ENCODE results near the gene RAD18.

RAD18 gene

DNA sequence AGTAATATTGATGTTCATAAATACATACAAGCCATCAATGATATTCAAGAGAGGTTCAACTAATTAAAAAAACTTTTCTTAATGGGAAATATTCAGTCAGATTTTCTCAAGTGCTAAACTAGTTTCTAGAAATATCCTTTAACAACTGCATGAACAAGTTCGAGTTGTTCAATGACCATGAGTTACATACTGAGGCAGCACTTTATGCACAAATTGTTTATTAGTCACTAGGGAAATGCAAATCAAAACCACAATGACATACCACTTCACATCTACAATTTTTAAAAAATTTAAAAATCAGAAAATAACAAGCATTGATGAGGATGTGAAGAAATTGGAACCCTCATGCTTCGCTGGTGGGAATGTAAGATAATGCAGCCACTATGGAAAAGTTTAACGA lies 62.4 kb downstream of the RAD18 start:
- DNase-seq (ENCODE audit: low spot score in 2 of 2) (no peak), ATAC-seq (no peak)
- Mint-ChIP-seq H3K4me1 (no peaks in the 10 kb centered on the region), H3K36me3 (peaks cover 48% of the 10 kb centered on the region), H3K27ac (no peak overlapping the region), H3K9me3 (no peaks in the 10 kb centered on the region), H3K4me3 (no peak overlapping the region)

DNA sequence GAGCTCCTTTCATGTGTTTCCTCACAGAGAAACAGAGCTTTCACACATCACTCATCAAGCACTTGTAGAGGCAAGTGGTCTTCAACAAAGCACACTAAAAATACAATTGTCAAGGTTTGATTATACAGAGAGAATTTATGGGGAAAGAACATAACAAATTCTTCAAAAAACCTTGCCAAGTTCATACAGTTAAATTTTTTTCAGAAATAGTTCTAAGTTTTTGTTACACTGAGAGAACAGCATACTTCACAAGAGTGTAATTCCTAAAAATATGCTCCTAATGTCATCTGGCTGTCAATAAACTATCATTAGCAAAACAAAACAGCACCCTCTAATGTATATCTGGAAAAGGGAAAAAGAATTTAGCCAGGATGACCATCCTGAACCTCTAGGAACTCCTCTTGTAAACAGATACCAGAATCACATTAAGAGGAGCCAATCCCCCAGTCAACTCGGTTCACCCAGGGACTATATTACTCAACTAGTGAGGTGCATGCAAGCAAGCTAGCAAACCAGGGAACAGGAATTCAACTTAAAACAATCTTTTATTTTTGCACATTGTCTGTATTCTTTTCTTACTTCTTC lies 63.3 kb downstream of the RAD18 start:
- Mint-ChIP-seq H3K4me1 (no peaks in the 10 kb centered on the region), H3K4me3 (no peak overlapping the region), H3K36me3 (peaks cover 57% of the 10 kb centered on the region), H3K9me3 (no peaks in the 10 kb centered on the region), H3K27ac (no peak overlapping the region)
- DNase-seq (ENCODE audit: low spot score in 2 of 2), result no peak
- no peak for ATAC-seq

DNA sequence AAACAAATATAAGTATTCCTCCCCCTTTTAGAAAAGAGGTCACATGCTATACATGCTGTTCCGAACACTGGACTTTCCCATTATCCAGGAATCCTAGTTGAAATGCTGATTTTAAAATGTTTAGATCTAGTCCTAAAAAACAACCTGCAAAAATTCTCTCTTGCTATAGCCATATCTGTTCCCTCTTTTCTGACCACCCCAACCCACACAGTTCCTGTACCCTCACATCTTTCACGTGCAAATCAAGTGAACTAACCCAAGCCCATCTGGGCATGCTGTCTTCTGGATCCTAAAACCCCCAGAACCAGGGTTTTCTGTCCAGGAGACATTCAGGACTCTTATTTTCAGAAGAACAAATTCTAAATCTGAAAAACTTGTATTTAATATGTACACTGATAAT lies 67.4 kb downstream of the RAD18 start:
- Mint-ChIP-seq H3K36me3 (peaks cover 41% of the 10 kb centered on the region), H3K4me1 (no peaks in the 10 kb centered on the region), H3K27ac (no peak overlapping the region), H3K9me3 (no peaks in the 10 kb centered on the region), H3K4me3 (no peak overlapping the region)
- DNase-seq (ENCODE audit: low spot score in 2 of 2) (no peak), ATAC-seq (no peak)

DNA sequence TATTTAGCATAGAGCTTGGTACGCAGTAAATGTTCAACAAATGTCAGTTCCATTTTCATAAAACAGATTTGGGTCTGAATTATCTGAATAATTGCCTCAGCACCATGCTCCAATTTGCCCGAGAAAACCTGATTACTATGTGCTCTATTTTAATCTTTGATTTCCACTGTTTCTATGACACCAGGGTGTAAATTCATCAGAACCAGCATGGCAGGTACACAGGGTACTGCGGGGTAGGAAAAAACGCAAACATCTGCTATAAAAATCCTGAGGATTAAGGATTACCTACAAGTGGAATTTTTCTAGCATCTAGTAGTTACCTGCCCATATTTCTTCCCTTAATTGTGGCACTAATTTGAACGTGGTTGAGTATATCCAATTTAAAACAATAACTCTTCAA lies 70.3 kb downstream of the RAD18 start:
- Mint-ChIP-seq H3K9me3 (no peaks in the 10 kb centered on the region), H3K36me3 (peaks cover 47% of the 10 kb centered on the region), H3K4me1 (no peaks in the 10 kb centered on the region), H3K4me3 (no peak overlapping the region), H3K27ac (no peak overlapping the region)
- DNase-seq (ENCODE audit: low spot score in 2 of 2) (no peak), ATAC-seq (no peak)

DNA sequence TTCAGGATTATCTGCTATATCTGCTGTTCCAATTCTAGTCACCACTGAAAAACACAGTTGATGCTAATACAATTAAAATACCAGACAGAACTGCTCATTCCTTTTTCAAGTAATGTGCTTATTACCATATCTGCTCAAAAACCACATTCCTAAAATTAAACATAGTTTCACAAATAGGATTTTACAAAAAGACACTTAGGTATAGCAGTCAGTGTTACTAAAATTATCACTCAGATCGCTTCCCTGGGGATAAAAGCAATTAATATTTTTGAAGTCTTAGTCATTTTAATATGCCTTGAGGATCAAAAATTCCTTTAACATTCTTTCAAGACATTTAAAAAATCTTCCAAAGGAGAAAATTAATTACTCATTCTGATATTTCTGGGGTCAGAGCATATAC lies 71.5 kb downstream of the RAD18 start:
- Mint-ChIP-seq H3K9me3 (no peaks in the 10 kb centered on the region), H3K36me3 (peaks cover 35% of the 10 kb centered on the region), H3K27ac (no peak overlapping the region), H3K4me3 (no peak overlapping the region), H3K4me1 (no peaks in the 10 kb centered on the region)
- no peak for DNase-seq (ENCODE audit: low spot score in 2 of 2)
- ATAC-seq, result no peak

DNA sequence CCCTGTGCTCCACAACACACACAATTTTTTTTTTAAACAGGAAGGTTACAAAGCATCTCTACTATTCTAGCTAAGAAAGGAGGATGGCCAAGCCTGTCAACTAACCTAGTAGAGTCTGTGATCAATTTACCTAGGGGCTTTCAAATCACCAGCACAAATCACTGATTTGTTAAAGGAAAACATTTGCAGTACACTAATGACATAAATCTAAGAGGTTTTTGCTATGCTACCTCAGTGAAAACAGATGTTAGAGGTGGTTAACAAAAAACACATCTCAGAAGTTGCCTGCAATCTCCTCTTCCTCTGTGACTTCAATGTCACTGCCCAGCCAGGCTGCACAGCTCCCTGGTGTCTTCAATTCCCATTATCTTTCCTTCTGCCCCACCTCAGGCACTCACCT lies 72.0 kb downstream of the RAD18 start:
- H3K27ac Mint-ChIP-seq, result no peak overlapping the region
- ATAC-seq, result no peak
- H3K4me1 Mint-ChIP-seq, result no peaks in the 10 kb centered on the region
- peaks cover 34% of the 10 kb centered on the region for H3K36me3 Mint-ChIP-seq
- DNase-seq (ENCODE audit: low spot score in 2 of 2), result no peak
- H3K9me3 Mint-ChIP-seq, result no peaks in the 10 kb centered on the region
- no peak overlapping the region for H3K4me3 Mint-ChIP-seq

DNA sequence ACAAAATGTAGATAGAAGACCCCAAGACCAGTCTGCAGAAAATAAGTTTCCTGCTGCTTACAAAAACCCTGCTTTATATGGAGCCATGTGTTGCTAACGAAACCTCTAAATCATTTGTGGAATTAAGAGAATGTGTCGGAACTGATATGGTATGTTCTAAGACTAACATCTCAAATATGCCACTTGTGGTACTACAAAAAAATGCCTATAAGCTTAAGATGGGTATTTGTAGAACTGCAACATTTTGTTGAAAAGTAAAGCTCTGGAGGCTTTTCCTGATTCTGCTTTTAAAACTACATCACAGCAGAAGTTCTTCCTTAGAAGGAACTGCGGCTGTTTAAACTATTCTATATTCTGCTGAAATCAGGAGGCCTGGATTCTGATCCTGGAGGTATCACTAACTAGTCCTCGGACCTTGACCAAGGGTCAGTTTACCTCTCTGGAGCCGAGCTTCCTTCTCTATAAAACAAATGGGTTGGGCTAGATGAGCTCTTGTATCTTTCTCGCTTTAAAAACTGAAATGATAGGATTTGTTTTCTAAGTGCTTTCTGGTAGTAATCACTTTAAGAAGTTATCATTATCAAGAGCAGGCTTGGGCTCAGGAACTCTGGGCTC lies 74.9 kb downstream of the RAD18 start:
- Mint-ChIP-seq H3K4me1 (no peaks in the 10 kb centered on the region), H3K4me3 (no peak overlapping the region), H3K9me3 (no peaks in the 10 kb centered on the region), H3K27ac (no peak overlapping the region), H3K36me3 (peaks cover 20% of the 10 kb centered on the region)
- ATAC-seq (no peak), DNase-seq (ENCODE audit: low spot score in 2 of 2) (no peak)

DNA sequence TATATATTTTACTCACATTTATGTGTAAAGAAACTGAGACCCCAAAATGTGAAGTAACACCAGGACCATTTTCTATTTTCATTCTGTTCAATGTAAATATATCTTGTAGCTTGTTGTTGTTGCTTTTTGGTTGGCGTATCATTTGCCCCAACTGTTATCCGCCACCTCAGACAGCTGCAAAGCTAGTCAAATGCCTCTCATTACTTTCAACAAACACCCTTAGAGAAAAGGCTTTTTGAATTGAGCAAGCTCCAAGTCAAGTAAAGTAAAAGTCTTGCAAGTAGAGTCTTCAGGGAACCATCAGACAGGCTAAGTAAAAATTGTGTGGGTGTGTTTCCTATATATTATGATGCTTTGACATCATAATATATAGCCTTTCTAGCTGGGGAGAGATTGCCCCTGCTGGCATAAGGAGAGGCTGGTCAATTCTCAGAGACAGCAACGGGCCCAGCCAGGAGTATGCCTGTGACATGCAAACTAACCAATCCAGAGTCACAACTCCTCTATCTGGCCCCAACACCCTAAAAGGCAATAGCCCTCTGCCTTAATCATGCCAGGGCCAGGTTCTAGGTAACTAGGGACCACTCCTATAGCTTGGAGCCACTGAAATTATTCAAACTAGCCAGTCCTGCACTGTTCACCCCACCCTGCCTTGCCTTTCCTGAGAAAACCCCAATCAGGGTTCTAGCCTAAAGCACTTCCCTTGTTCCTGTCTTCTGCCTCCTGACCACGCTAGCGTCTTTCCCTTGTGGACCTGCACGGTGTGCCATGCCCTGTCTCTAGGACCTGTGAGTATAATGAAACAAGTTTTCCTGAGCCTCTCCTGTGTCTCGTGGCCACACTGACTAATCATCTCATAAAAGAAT lies 75.6 kb downstream of the RAD18 start:
- no peaks in the 10 kb centered on the region for H3K9me3 Mint-ChIP-seq
- ATAC-seq, result no peak
- peaks cover 20% of the 10 kb centered on the region for H3K36me3 Mint-ChIP-seq
- H3K4me1 Mint-ChIP-seq, result no peaks in the 10 kb centered on the region
- DNase-seq (ENCODE audit: low spot score in 2 of 2), result no peak
- H3K27ac Mint-ChIP-seq, result no peak overlapping the region
- no peak overlapping the region for H3K4me3 Mint-ChIP-seq

DNA sequence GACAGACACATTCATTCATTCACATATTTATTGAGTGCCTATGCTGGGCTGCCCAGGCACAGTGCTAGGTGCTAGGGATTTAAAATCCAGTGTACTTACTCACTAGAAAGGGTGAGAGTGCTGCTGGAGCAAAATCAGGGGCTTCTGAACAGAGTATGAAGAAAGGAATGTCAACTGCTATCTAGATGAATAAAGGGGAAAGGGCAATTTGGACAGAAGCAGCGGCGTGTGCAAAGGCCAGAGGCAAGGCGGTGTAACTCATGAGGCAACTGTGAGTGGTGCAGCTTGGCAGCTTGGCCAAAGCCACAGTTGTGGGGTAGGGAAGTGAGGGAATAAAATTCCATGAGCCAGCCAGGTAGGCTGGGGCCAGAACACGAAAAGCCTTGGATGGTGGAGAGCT lies 76.7 kb downstream of the RAD18 start:
- DNase-seq (ENCODE audit: low spot score in 2 of 2), result no peak
- ATAC-seq, result no peak
- peaks cover 20% of the 10 kb centered on the region for H3K36me3 Mint-ChIP-seq
- H3K9me3 Mint-ChIP-seq, result no peaks in the 10 kb centered on the region
- H3K4me1 Mint-ChIP-seq, result no peaks in the 10 kb centered on the region
- no peak overlapping the region for H3K4me3 Mint-ChIP-seq
- H3K27ac Mint-ChIP-seq, result no peak overlapping the region

DNA sequence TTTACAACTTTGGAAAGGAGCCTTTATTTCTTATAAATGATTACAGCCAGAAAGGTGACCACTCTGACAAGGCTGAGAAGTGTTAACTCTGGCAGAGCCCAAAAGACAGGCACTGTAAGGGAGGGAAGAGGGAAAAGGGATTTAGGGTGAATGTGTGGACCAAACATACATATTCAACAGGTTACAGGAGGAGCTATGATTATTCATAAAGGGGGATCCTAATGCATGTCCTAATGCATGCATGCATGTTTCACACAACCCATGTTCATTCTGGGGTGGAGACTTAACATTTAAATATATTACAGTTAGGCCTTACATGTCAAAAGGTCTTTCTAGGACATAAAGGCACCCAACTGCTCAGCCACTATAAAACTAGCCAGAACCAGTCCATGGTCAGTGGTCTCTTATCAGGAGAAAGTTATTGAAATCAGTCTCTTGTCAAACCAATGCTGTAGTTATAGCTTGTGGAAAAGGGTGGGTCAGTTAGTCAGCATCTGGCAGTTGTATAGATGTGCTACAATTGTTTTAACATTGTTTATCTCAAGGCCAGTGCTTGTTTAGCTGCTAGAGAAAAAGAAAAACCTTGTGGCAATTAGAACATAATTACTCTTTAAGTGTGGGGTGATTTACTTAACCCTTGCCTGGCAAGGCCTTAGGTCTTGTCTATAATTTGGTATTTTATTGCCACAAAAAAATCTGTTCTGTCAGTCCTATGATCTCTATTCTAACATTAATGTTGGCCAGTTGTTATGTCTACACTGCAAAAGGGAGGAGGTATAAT lies 77.5 kb downstream of the RAD18 start:
- Mint-ChIP-seq H3K4me3 (no peak overlapping the region), H3K4me1 (no peaks in the 10 kb centered on the region), H3K9me3 (no peaks in the 10 kb centered on the region), H3K27ac (no peak overlapping the region), H3K36me3 (peaks cover 27% of the 10 kb centered on the region)
- no peak for ATAC-seq
- no peak for DNase-seq (ENCODE audit: low spot score in 2 of 2)

DNA sequence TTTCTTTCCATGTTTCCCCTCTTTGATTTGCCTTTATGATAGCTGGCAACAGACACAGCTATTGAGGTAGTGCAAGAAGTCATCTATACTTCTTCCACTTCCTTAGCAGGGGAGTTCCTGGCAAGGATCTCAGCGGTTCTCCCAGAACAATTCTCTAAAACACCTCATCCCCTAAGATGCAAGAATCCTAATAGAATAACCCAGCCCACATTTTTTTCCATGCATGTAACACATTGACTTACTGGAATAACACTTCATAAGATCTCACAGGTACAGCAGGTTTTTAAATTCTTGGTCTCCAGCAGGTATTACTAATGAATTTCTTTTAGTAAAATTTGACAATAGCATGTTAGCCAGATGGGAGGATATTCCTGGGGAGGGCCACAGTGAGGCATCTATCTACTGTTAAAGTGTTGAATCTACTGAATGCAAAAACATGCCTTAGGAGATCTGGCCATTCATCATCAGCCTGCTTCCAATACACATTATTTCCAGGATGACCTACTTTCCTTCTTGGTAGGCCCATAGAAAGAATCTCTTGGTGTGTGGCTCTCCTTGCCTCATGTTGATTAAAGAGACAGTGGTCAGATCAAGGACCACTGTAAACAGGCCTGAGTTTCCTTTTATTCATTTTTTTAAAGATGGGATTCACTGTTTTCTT lies 78.5 kb downstream of the RAD18 start:
- no peak overlapping the region for H3K4me3 Mint-ChIP-seq
- DNase-seq (ENCODE audit: low spot score in 2 of 2) (no peak), ATAC-seq (no peak)
- H3K27ac Mint-ChIP-seq, result no peak overlapping the region
- H3K36me3 Mint-ChIP-seq, result peaks cover 30% of the 10 kb centered on the region
- no peaks in the 10 kb centered on the region for H3K9me3 Mint-ChIP-seq
- H3K4me1 Mint-ChIP-seq, result no peaks in the 10 kb centered on the region

DNA sequence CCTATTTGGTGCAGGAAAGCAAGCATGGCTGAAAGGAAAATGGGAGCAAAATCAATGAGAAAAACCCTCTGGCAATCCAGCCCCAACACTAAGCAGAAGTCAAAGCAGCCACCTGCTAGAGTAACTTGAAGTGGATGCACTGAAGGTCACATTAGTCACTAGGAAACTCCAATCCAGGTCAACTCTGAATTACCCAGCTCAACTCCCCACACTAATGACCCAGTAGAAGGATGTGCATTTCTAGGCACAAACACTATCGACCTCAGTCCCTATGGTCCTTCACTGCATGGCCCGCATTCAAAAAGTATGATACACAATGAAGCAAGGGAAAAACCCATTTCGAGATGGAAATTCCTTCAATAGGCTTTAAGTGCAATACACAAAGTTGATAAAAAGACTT lies 80.6 kb downstream of the RAD18 start:
- Mint-ChIP-seq H3K36me3 (peaks cover 23% of the 10 kb centered on the region), H3K27ac (no peak overlapping the region), H3K4me3 (no peak overlapping the region), H3K4me1 (no peaks in the 10 kb centered on the region), H3K9me3 (no peaks in the 10 kb centered on the region)
- no peak for ATAC-seq
- no peak for DNase-seq (ENCODE audit: low spot score in 2 of 2)

DNA sequence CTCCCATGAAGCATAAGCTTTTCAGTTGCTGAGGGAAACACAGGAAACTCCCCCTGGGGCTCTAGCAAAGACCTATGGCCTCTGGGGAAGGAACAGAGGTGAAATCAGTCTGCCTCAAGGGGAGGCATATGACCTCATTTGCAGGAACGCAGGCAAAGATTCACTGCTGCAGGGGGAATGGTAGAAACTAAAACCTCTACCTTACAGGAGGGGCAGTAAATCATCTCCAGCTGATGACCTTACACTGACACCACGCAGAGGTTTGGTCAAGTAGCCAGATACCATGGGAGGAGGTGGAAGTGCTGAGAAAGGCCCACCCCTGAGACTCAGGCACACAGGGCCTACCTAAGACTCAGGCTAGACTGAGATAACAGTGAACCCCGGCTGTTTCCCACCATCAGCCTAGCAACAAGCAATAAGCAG lies 81.1 kb downstream of the RAD18 start:
- Mint-ChIP-seq H3K27ac (no peak overlapping the region), H3K4me3 (no peak overlapping the region), H3K4me1 (no peaks in the 10 kb centered on the region), H3K36me3 (peaks cover 23% of the 10 kb centered on the region), H3K9me3 (no peaks in the 10 kb centered on the region)
- DNase-seq (ENCODE audit: low spot score in 2 of 2) (no peak), ATAC-seq (no peak)

DNA sequence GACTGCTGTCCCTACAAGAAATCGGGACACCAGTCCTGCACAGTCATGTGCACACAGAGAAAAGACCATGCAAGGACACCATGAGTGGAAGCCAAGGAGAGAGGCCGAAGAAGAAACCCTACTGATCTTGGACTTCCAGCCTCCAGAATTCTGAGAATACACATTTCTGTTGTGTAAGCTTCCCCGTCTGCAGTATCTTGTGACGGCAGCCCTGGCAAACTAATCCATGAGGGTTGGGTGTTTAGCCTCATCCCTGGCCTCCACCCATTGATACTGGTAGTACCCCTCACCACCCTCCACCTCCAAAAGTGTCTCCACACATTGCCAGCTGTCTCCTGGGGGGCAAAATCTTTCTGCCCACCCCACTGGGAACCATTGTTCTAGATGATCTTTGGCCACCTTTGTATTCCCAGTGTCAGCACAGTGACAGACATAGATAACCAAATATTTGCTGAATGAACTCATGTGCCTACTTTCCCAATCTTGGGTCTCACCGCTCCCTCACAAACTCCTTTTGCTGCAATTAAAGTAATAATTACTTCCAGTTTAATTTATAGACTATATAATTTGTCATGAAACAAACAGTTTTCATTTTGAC lies 83.8 kb downstream of the RAD18 start:
- Mint-ChIP-seq H3K9me3 (no peaks in the 10 kb centered on the region), H3K36me3 (peaks cover 18% of the 10 kb centered on the region), H3K4me3 (no peak overlapping the region), H3K4me1 (no peaks in the 10 kb centered on the region), H3K27ac (no peak overlapping the region)
- ATAC-seq (no peak), DNase-seq (ENCODE audit: low spot score in 2 of 2) (no peak)

DNA sequence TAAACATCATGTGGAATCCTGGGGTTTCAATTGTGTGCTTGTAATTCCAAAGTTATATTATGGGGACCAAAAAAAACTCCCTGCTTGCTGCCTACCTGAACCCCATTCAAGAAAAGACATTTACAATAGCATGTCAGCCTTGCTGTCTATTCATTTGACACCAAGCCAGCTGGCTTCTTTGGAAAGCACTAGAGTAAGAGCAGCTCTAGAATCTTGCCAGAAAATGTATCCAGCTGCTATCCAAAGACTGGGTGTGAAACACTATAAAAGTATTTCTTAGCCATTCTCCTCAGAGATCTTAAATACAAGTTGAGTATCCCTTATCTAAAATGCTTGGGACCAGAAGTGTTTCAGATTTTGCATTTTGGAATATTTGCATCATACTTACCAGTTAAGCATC lies 87.4 kb downstream of the RAD18 start:
- no peak for ATAC-seq
- Mint-ChIP-seq H3K36me3 (peaks cover 14% of the 10 kb centered on the region), H3K27ac (no peak overlapping the region), H3K4me3 (no peak overlapping the region), H3K9me3 (no peaks in the 10 kb centered on the region), H3K4me1 (no peaks in the 10 kb centered on the region)
- DNase-seq (ENCODE audit: low spot score in 2 of 2), result no peak

Data from stimulated activated effector memory CD8-positive, alpha-beta T cell treated with anti-CD3 and anti-CD28 coated beads, Interleukin-12 subunit alpha, Interleukin-12 subunit beta, amount 100 ng/mL, for 72 hours (primary cell).